Limb (tissue), 2 donors: ENCODE measurements around the gene HRH2.
A peak's percentile ranks its signal among the peaks of the same experiment; 100 is the strongest.
"Not testable (repeated sequence)": the region's sequence is repeated elsewhere in the genome, so short reads cannot be mapped to it uniquely, and the experiment has no call there.

Source experiments
- DNase-seq, 2 donors: peaks; one replicate each; pipeline ENCODE4 v3.0.0-alpha.2; 2016; ENCODE audit errors: extremely low spot score in 2 of 2

The HRH2 gene

GRCh38 chr5:175646251-175646650 lies 11.6 kb upstream of the HRH2 start:
- DNase-seq: no peak

GRCh38 chr5:175649967-175650366 lies 7.9 kb upstream of the HRH2 start:
- DNase-seq: no peak

- DNase-seq: not testable (repeated sequence)
These were observed 7.3 kb upstream of the HRH2 start for GRCh38 chr5:175650430-175651205.

GRCh38 chr5:175652741-175653663 lies 4.9 kb upstream of the HRH2 start:
- peak in 1 of 2 donors; percentile 11 for DNase-seq

- no peak for DNase-seq
These were observed 4.1 kb upstream of the HRH2 start for GRCh38 chr5:175653763-175654162.

- DNase-seq: no peak
These were observed 3.5 kb upstream of the HRH2 start for GRCh38 chr5:175654339-175654738.

- no peak for DNase-seq
These were observed 3.1 kb upstream of the HRH2 start for GRCh38 chr5:175654807-175655206.

GRCh38 chr5:175655411-175655810 lies 2.5 kb upstream of the HRH2 start:
- no peak for DNase-seq

- no peak for DNase-seq
These were observed 905 bp upstream of the HRH2 start for GRCh38 chr5:175656966-175657365.

GRCh38 chr5:175658299-175659145 lies 651 bp downstream of the HRH2 start:
- no peak for DNase-seq

- no peak for DNase-seq
These were observed 1.8 kb downstream of the HRH2 start for GRCh38 chr5:175659546-175660253.

- DNase-seq: no peak
These were observed 5.6 kb downstream of the HRH2 start for GRCh38 chr5:175663186-175664184.

- DNase-seq: no peak
These were observed 6.9 kb downstream of the HRH2 start for GRCh38 chr5:175664723-175665122.

- no peak for DNase-seq
These were observed 8.3 kb downstream of the HRH2 start for GRCh38 chr5:175666216-175666615.

GRCh38 chr5:175668006-175668405 lies 10.1 kb downstream of the HRH2 start:
- DNase-seq: no peak

- no peak for DNase-seq
These were observed 12.5 kb downstream of the HRH2 start for GRCh38 chr5:175670372-175670771.

- DNase-seq: no peak
These were observed 13.1 kb downstream of the HRH2 start for GRCh38 chr5:175671013-175671412.

- no peak for DNase-seq
These were observed 15.2 kb downstream of the HRH2 start for GRCh38 chr5:175672976-175673648.

GRCh38 chr5:175674731-175675346 lies 17.0 kb downstream of the HRH2 start:
- no peak for DNase-seq
